Activated naive CD4-positive, alpha-beta T cell treated with anti-CD3 and anti-CD28 coated beads, Interleukin-2, amount 10 ng/mL, durations not matched to agents 7 days and 5 days (primary cell): Measurements from ENCODE around the gene AURKAIP1.

ENCODE experiments used
- CTCF ChIA-PET: fragments of 350-600 bp; sonication (Branson Sonifier 250); formaldehyde crosslinking; loops from one replicate; lab custom pipeline; 2021; ENCODE audit warnings: antibody characterized with exemption; lab: Charles Lee
- DNase-seq: peaks from one replicate; pipeline ENCODE4 v3.0.0-alpha.2; 2020
- H3K27ac Mint-ChIP-seq: one replicate; pipeline ENCODE4 v1.8.0; 2021; ENCODE audit warnings: mild to moderate bottlenecking, moderate library complexity, mixed read lengths
- H3K27me3 Mint-ChIP-seq: one replicate; pipeline ENCODE4 v1.8.0; 2021; ENCODE audit warnings: mild to moderate bottlenecking, mixed read lengths
- H3K36me3 Mint-ChIP-seq: one replicate; pipeline ENCODE4 v1.8.0; 2021; ENCODE audit warnings: mixed read lengths
- H3K4me1 Mint-ChIP-seq: one replicate; pipeline ENCODE4 v1.8.0; 2021; ENCODE audit warnings: mixed read lengths
- H3K4me3 Mint-ChIP-seq: one replicate; pipeline ENCODE4 v1.8.0; 2021; ENCODE audit warnings: mild to moderate bottlenecking, moderate library complexity, mixed read lengths
- H3K9me3 Mint-ChIP-seq: one replicate; pipeline ENCODE4 v1.8.0; 2021; ENCODE audit warnings: mixed read lengths

AURKAIP1 gene

GRCh38 chr1:1357871-1358432 is 17.1 kb downstream of the AURKAIP1 start:
- peaks cover 86% of the 10 kb centered on the region for H3K27me3 Mint-ChIP-seq
- H3K9me3 Mint-ChIP-seq = no peaks in the 10 kb centered on the region
- no peaks in the 10 kb centered on the region for H3K36me3 Mint-ChIP-seq
- DNase-seq = no peak
- H3K27ac Mint-ChIP-seq = no peak overlapping the region
- CTCF ChIA-PET = no interaction called here
- peaks cover 28% of the 10 kb centered on the region for H3K4me1 Mint-ChIP-seq
- H3K4me3 Mint-ChIP-seq = no peak overlapping the region

GRCh38 chr1:1356796-1357401 is 18.1 kb downstream of the AURKAIP1 start:
- no peak for DNase-seq
- Mint-ChIP-seq H3K36me3 (no peaks in the 10 kb centered on the region), H3K9me3 (no peaks in the 10 kb centered on the region), H3K27ac (no peak overlapping the region), H3K4me3 (no peak overlapping the region), H3K4me1 (peaks cover 36% of the 10 kb centered on the region), H3K27me3 (peaks cover 86% of the 10 kb centered on the region)
- CTCF ChIA-PET = no interaction called here

GRCh38 chr1:1356166-1356795 is 18.7 kb downstream of the AURKAIP1 start:
- CTCF ChIA-PET = no interaction called here
- DNase-seq = no peak
- H3K27ac Mint-ChIP-seq = no peak overlapping the region
- no peaks in the 10 kb centered on the region for H3K36me3 Mint-ChIP-seq
- H3K4me3 Mint-ChIP-seq = no peak overlapping the region
- H3K4me1 Mint-ChIP-seq = peaks cover 36% of the 10 kb centered on the region
- H3K9me3 Mint-ChIP-seq = no peaks in the 10 kb centered on the region
- H3K27me3 Mint-ChIP-seq = peaks cover 86% of the 10 kb centered on the region

GRCh38 chr1:1355416-1355815 is 19.6 kb downstream of the AURKAIP1 start:
- no peak overlapping the region for H3K4me3 Mint-ChIP-seq
- CTCF ChIA-PET = no interaction called here
- H3K36me3 Mint-ChIP-seq = no peaks in the 10 kb centered on the region
- peaks cover 36% of the 10 kb centered on the region for H3K4me1 Mint-ChIP-seq
- H3K27ac Mint-ChIP-seq = no peak overlapping the region
- no peak for DNase-seq
- H3K27me3 Mint-ChIP-seq = peaks cover 83% of the 10 kb centered on the region
- H3K9me3 Mint-ChIP-seq = no peaks in the 10 kb centered on the region

- Mint-ChIP-seq H3K27me3 (peaks cover 78% of the 10 kb centered on the region), H3K9me3 (no peaks in the 10 kb centered on the region), H3K4me1 (peaks cover 33% of the 10 kb centered on the region), H3K4me3 (no peak overlapping the region), H3K27ac (no peak overlapping the region), H3K36me3 (no peaks in the 10 kb centered on the region)
- CTCF ChIA-PET = interaction anchor here (1.0 to 1.1 kb wide), 2 partner anchors 7 to 17 kb away, joined by 3 to 4 read pairs; no protein-coding TSS in a partner anchor
- DNase-seq = no peak
Observed at GRCh38 chr1:1354271-1355247, 20.4 kb downstream of the AURKAIP1 start.

- DNase-seq = no peak
- peaks cover 69% of the 10 kb centered on the region for H3K27me3 Mint-ChIP-seq
- no peak overlapping the region for H3K27ac Mint-ChIP-seq
- peaks cover 24% of the 10 kb centered on the region for H3K4me1 Mint-ChIP-seq
- no peaks in the 10 kb centered on the region for H3K9me3 Mint-ChIP-seq
- no peaks in the 10 kb centered on the region for H3K36me3 Mint-ChIP-seq
- H3K4me3 Mint-ChIP-seq = no peak overlapping the region
- CTCF ChIA-PET = interaction anchor here (1.0 to 1.1 kb wide), 2 partner anchors 8 to 18 kb away, joined by 3 to 4 read pairs; no protein-coding TSS in a partner anchor
Observed at GRCh38 chr1:1353389-1354151, 21.4 kb downstream of the AURKAIP1 start.

- no peaks in the 10 kb centered on the region for H3K9me3 Mint-ChIP-seq
- CTCF ChIA-PET = interaction anchor here (1.5 kb wide), 1 partner anchor 18 kb away, joined by 21 read pairs; no protein-coding TSS in a partner anchor
- no peaks in the 10 kb centered on the region for H3K36me3 Mint-ChIP-seq
- no peak for DNase-seq
- peak overlapping the region; percentile 7 for H3K4me3 Mint-ChIP-seq
- H3K27ac Mint-ChIP-seq = peak overlapping the region; percentile 21
- peaks cover 62% of the 10 kb centered on the region for H3K27me3 Mint-ChIP-seq
- H3K4me1 Mint-ChIP-seq = peaks cover 22% of the 10 kb centered on the region
Observed at GRCh38 chr1:1352786-1353388, 22.1 kb downstream of the AURKAIP1 start.

- peak overlapping the region; percentile 46 for H3K27ac Mint-ChIP-seq
- CTCF ChIA-PET = interaction anchor here (0.9 to 1.5 kb wide), 2 partner anchors 19 to 46 kb away, joined by 3 to 21 read pairs; no protein-coding TSS in a partner anchor
Observed at GRCh38 chr1:1351511-1352427, 23.2 kb downstream of the AURKAIP1 start.

GRCh38 chr1:1349256-1350012 is 25.6 kb downstream of the AURKAIP1 start, which contains the start of gene DVL1:
DVL1 (minus strand) TSS chr1:1349418; CDS start chr1:1349065, 353 bp downstream.
- Mint-ChIP-seq H3K4me1 (peaks cover 32% of the 10 kb centered on the region), H3K36me3 (no peaks in the 10 kb centered on the region), H3K9me3 (no peaks in the 10 kb centered on the region), H3K27me3 (peaks cover 32% of the 10 kb centered on the region), H3K27ac (peak within 1 kb of the TSS; percentile 28), H3K4me3 (peak within 1 kb of the TSS; percentile 75)
- CTCF ChIA-PET = interaction anchor here (1.7 kb wide), 1 partner anchor 22 kb away, joined by 5 read pairs; no protein-coding TSS in a partner anchor
- DNase-seq = peak; percentile 78

More at GRCh38 chr1:1351511-1352427, 23.2 kb downstream of the AURKAIP1 start:
- Mint-ChIP-seq H3K4me1 (peaks cover 31% of the 10 kb centered on the region), H3K9me3 (no peaks in the 10 kb centered on the region), H3K4me3 (peak overlapping the region; percentile 63), H3K36me3 (no peaks in the 10 kb centered on the region), H3K27me3 (peaks cover 51% of the 10 kb centered on the region)
- DNase-seq = no peak

- H3K36me3 Mint-ChIP-seq = no peaks in the 10 kb centered on the region
- peak overlapping the region; percentile 75 for H3K4me3 Mint-ChIP-seq
- H3K27me3 Mint-ChIP-seq = peaks cover 24% of the 10 kb centered on the region
- H3K9me3 Mint-ChIP-seq = no peaks in the 10 kb centered on the region
- H3K27ac Mint-ChIP-seq = peak overlapping the region; percentile 28
- peaks cover 26% of the 10 kb centered on the region for H3K4me1 Mint-ChIP-seq
- DNase-seq = peak; percentile 41
- CTCF ChIA-PET = interaction anchor here (0.7 to 1.7 kb wide), 3 partner anchors 21 to 24 kb away, joined by 3 to 5 read pairs (median 5); no protein-coding TSS in a partner anchor
Observed at GRCh38 chr1:1348420-1349255, 26.4 kb downstream of the AURKAIP1 start.
